Ishikawa (cell line): ENCODE results near the gene TMIE.

Experiments
- CEBPB ChIP-seq: IDR thresholded peaks from 2 replicates; pipeline ENCODE4 v1.6.1; 2012
- RAD21 ChIP-seq: IDR thresholded peaks from 2 replicates; pipeline ENCODE4 v1.6.1; 2012; ENCODE audit warnings: low read depth
- YY1 ChIP-seq: IDR thresholded peaks from 2 replicates; pipeline ENCODE4 v1.6.1; 2012; ENCODE audit warnings: low read depth
- ZBTB7A ChIP-seq: IDR thresholded peaks from 2 replicates; pipeline ENCODE4 v1.6.1; 2012; ENCODE audit warnings: low read depth
- TF ChIP-seq, protein P1 (sequence below): IDR thresholded peaks from 2 replicates; pipeline ENCODE4 v1.6.1; 2012; ENCODE audit warnings: low read depth, mild to moderate bottlenecking

DNA sequence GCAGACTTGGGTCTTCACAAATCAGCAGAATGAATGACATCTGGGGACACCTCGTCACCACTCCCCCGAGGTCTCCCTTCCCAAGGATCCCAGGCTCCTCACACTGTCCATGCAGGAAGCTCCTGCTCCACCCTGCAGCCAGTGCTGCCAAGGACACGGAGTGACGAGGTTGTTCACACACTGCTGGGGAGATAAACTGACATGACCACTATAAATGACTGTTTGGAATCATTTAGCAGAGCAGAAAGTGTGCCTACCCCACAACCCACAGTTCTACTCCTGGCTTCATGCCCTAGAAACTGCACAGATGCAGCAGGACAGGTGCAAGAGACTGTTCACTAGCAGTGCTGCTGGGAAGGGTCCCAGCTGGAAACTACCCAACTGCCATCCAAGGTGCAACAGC, 36.1 kb downstream of the TMIE start:
- TF ChIP-seq RAD21 (no peak), YY1 (no peak), CEBPB (no peak), ZBTB7A (no peak)
- TF ChIP-seq, protein P1, sequence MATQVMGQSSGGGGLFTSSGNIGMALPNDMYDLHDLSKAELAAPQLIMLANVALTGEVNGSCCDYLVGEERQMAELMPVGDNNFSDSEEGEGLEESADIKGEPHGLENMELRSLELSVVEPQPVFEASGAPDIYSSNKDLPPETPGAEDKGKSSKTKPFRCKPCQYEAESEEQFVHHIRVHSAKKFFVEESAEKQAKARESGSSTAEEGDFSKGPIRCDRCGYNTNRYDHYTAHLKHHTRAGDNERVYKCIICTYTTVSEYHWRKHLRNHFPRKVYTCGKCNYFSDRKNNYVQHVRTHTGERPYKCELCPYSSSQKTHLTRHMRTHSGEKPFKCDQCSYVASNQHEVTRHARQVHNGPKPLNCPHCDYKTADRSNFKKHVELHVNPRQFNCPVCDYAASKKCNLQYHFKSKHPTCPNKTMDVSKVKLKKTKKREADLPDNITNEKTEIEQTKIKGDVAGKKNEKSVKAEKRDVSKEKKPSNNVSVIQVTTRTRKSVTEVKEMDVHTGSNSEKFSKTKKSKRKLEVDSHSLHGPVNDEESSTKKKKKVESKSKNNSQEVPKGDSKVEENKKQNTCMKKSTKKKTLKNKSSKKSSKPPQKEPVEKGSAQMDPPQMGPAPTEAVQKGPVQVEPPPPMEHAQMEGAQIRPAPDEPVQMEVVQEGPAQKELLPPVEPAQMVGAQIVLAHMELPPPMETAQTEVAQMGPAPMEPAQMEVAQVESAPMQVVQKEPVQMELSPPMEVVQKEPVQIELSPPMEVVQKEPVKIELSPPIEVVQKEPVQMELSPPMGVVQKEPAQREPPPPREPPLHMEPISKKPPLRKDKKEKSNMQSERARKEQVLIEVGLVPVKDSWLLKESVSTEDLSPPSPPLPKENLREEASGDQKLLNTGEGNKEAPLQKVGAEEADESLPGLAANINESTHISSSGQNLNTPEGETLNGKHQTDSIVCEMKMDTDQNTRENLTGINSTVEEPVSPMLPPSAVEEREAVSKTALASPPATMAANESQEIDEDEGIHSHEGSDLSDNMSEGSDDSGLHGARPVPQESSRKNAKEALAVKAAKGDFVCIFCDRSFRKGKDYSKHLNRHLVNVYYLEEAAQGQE: no peak
